ENCODE measurements around the gene STARD7.

STARD7 gene

GRCh38 chr2:96195410-96196066 is 13.1 kb downstream of the STARD7 start:
- DNase-seq = no peak

- no peak for DNase-seq
These were observed 16.5 kb downstream of the STARD7 start for GRCh38 chr2:96191937-96192670.

- no peak for DNase-seq
These were observed 19.7 kb downstream of the STARD7 start for GRCh38 chr2:96188821-96189526.

GRCh38 chr2:96186562-96186961 is 22.1 kb downstream of the STARD7 start:
- no peak for DNase-seq

- no peak for DNase-seq
These were observed 23.1 kb downstream of the STARD7 start for GRCh38 chr2:96185516-96185915.

GRCh38 chr2:96184989-96185388 is 23.6 kb downstream of the STARD7 start:
- no peak for DNase-seq

- no peak for DNase-seq
These were observed 24.4 kb downstream of the STARD7 start for GRCh38 chr2:96184188-96184587.

- no peak for DNase-seq
These were observed 27.1 kb downstream of the STARD7 start for GRCh38 chr2:96181529-96181928.

GRCh38 chr2:96180521-96180920 is 28.1 kb downstream of the STARD7 start:
- DNase-seq = no peak

GRCh38 chr2:96180002-96180401 is 28.6 kb downstream of the STARD7 start:
- DNase-seq = no peak

- DNase-seq = no peak
These were observed 32.0 kb downstream of the STARD7 start for GRCh38 chr2:96176661-96177060.

- DNase-seq = no peak
These were observed 32.7 kb downstream of the STARD7 start for GRCh38 chr2:96175951-96176350.

GRCh38 chr2:96174251-96175144 is 34.1 kb downstream of the STARD7 start:
- peak; percentile 82 for DNase-seq

- DNase-seq = no peak
These were observed 36.8 kb downstream of the STARD7 start for GRCh38 chr2:96171831-96172230.

GRCh38 chr2:96170626-96171025 is 38.0 kb downstream of the STARD7 start:
- DNase-seq = no peak

GRCh38 chr2:96169868-96170507 is 38.6 kb downstream of the STARD7 start:
- DNase-seq = no peak

GRCh38 chr2:96167407-96168013 is 41.1 kb downstream of the STARD7 start:
- no peak for DNase-seq

- peak; percentile 43 for DNase-seq
These were observed 44.0 kb downstream of the STARD7 start for GRCh38 chr2:96164459-96165184.

- DNase-seq = peak; percentile 80
These were observed 44.7 kb downstream of the STARD7 start for GRCh38 chr2:96163768-96164429.

- no peak for DNase-seq
These were observed 45.2 kb downstream of the STARD7 start for GRCh38 chr2:96163415-96163767.

- no peak for DNase-seq
These were observed 46.7 kb downstream of the STARD7 start for GRCh38 chr2:96161898-96162297.
